GM12872 (cell line): ENCODE measurements around the gene MMP20.

Experiments
- CTCF ChIP-seq: IDR thresholded peaks from 3 replicates; pipeline ENCODE4 v1.5.1; 2011; ENCODE audit warnings: low read depth, mild to moderate bottlenecking, low read length, moderate library complexity; ENCODE audit not compliant: insufficient read depth

The MMP20 gene

GRCh38 chr11:102539567-102539966 is 85.6 kb downstream of the MMP20 start:
- no peak for TF ChIP-seq CTCF

- TF ChIP-seq CTCF, result no peak
These were observed 86.2 kb downstream of the MMP20 start for GRCh38 chr11:102538932-102539331.

- peak; percentile 45; the same call in 2 of the 3 replicates for TF ChIP-seq CTCF
These were observed 90.8 kb downstream of the MMP20 start for GRCh38 chr11:102534261-102534872.

DNA sequence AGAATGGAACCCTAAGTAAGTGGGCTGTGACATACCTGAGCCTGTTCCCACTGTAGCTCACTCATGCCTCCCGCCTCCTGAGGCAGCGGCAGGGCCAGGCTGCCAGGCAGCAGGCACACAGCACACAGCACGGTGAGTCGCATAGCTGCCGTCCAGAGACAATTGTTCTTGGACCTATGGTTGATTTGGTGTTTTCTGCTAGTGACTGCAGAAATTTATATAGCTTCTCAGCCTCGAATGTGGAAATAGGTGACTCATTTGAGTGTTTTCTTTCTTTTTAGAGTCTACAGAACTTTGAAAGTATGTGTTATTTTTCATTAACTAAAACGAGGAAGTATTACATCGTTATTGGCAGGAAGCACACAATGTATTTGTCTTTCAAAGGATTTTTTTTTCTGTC is 94.6 kb downstream of the MMP20 start, which contains the start of gene MMP7:
MMP7 (minus strand) TSS at position 190 of the 400 bp plus-strand sequence; CDS start at position 143, 47 bp downstream.
- no peak for TF ChIP-seq CTCF

GRCh38 chr11:102528618-102529017 is 96.5 kb downstream of the MMP20 start:
- TF ChIP-seq CTCF, result no peak

DNA sequence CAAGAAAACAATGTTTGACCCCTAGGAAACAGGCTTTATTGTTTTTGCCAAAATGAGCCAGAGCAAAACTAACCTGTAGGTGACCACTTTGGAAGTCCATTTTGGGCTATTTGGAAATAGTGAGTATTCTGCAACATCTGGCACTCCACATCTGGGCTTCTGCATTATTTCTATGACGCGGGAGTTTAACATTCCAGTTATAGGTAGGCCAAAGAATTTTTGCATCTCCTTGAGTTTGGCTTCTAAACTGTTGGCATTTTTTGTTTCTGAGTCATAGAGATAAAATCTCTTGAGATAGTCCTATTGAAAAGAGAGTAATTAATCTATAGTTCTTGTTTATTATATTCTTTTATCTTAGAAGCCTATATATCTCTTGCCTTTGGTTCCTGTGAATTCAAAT is 97.4 kb downstream of the MMP20 start:
- TF ChIP-seq CTCF, result no peak

GRCh38 chr11:102527041-102527440 is 98.1 kb downstream of the MMP20 start:
- TF ChIP-seq CTCF, result no peak
